ENCODE data around the gene MICAL3. TPM values are rescaled to one million over a fixed set of nuclear protein-coding genes. Genes with fewer than 3 reads are reported as not detected.

Gene MICAL3
- total and polyA plus RNA-seq, 2 of the 8 experiments (the other 6 are each of a cell fraction or from before 2014, with no cell fraction given) = 8.3 to 41.8 TPM

GRCh38 chr22:17930455-17931313, 93.7 kb downstream of the MICAL3 start:
- H3K4me2 ChIP-seq (ENCODE audit: insufficient read depth in 1 of 2, low read depth in 2 of 2, low read length in 2 of 2) = no peak overlapping the region
- H4K91ac ChIP-seq (replicated peaks; ENCODE audit: insufficient read length, low read length) = no peak overlapping the region
- H4K8ac ChIP-seq (ENCODE audit: extremely low read depth, insufficient read depth, low read length) = no peak overlapping the region
- 95% methylated on average over 16 of the region's 18 CpGs; no CpG with 5 or more reads in 1 of the 2 experiments for WGBS, 2 experiments (ENCODE audit: extremely low coverage in 1 of 2, insufficient coverage in 1 of 2, insufficient read length in 1 of 2, insufficient replicate concordance in 2 of 2, low coverage in 1 of 2, low lambda C conversion rate in 2 of 2, missing lambda C conversion rate in 1 of 2)
- peaks cover 0 to 44% of the 10 kb centered on the region in 2 experiments; a peak in 3 of 4 replicates for H3K79me2 ChIP-seq (ENCODE audit: control insufficient read depth in 1 of 2, insufficient read depth in 2 of 2, low read length in 2 of 2)
- ChIA-PET POLR2A (ENCODE audit: partially characterized antibody) (interaction anchor here (1.7 to 2.2 kb wide), 2 partner anchors 8 to 12 kb away, joined by 5 to 6 read pairs; no protein-coding TSS in a partner anchor), CTCF (ENCODE audit: partially characterized antibody) (interaction anchor here (0.8 to 1.8 kb wide), 6 partner anchors 9 to 146 kb away, joined by 3 to 6 read pairs (median 4); no protein-coding TSS in a partner anchor)
- FAIRE-seq = no peak
- H2BK20ac ChIP-seq (ENCODE audit: low read length) = no peak overlapping the region
- no peak overlapping the region for H3K14ac ChIP-seq (ENCODE audit: insufficient read length)
- H4K20me1 ChIP-seq (replicated peaks in 1 of 2; ENCODE audit: control insufficient read depth in 1 of 2, insufficient read depth in 2 of 2, low read length in 2 of 2) = peaks cover 2 to 9% of the 10 kb centered on the region in 2 experiments
- H3K9me3 ChIP-seq (ENCODE audit: insufficient read depth in 2 of 2, low read depth in 1 of 2, low read length in 1 of 2) = no peaks in the 10 kb centered on the region
- H2BK120ac ChIP-seq (replicated peaks; ENCODE audit: low read depth, low read length) = no peak overlapping the region
- H2BK5ac ChIP-seq (ENCODE audit: low read depth, low read length) = no peak overlapping the region
- H3K27me3 ChIP-seq (replicated peaks in 1 of 4; ENCODE audit: control insufficient read depth in 3 of 4, extremely low read depth in 1 of 4, insufficient read depth in 3 of 4, low read length in 3 of 4) = no peaks in the 10 kb centered on the region
- H2AK5ac ChIP-seq (ENCODE audit: low read depth, low read length) = no peak overlapping the region
- no peak overlapping the region for H3K27ac ChIP-seq (ENCODE audit: low read depth, low read length)
- H2BK15ac ChIP-seq (ENCODE audit: low read length) = no peak overlapping the region
- no peak overlapping the region for H3K18ac ChIP-seq (ENCODE audit: extremely low read depth, low read length)
- no peak for TF ChIP-seq TEAD4 (IDR thresholded peaks at IDR 0.05; ENCODE audit: low read depth, low read length)
- TF ChIP-seq POLR2AphosphoS5 (IDR thresholded peaks at IDR 0.05; ENCODE audit: low read depth, low read length) = no peak
- TF ChIP-seq CTBP2 (IDR thresholded peaks at IDR 0.05; ENCODE audit: borderline replicate concordance, insufficient read depth, insufficient read length, low read length) = no peak
- TF ChIP-seq NANOG (IDR thresholded peaks at IDR 0.05; ENCODE audit: insufficient read depth, low read depth, low read length, poor library complexity, severe bottlenecking) = no peak
- TF ChIP-seq CBX5 (IDR thresholded peaks at IDR 0.05; ENCODE audit: low read depth, low read length) = no peak
- TF ChIP-seq FOSL1 (IDR thresholded peaks at IDR 0.05; ENCODE audit: insufficient read depth, low read depth, low read length) = no peak
- TF ChIP-seq E2F6 (IDR thresholded peaks at IDR 0.05) = no peak
- TF ChIP-seq POU5F1 (IDR thresholded peaks at IDR 0.05; ENCODE audit: low read depth, low read length) = no peak
- no peak for TF ChIP-seq HDAC6 (IDR thresholded peaks at IDR 0.05; ENCODE audit: low read depth, low read length)
- H3K23me2 ChIP-seq (ENCODE audit: low read depth, low read length) = no peaks in the 10 kb centered on the region
- no peak for DNase-seq (ENCODE audit: low read depth in 1 of 2, low spot score in 2 of 2)
- no peak overlapping the region for H3K23ac ChIP-seq (ENCODE audit: insufficient read length)
- no peak overlapping the region for H3K56ac ChIP-seq (replicated peaks; ENCODE audit: insufficient read length, low read depth, low read length)
- no peaks in the 10 kb centered on the region for H3K36me3 ChIP-seq (ENCODE audit: control insufficient read depth in 2 of 4, insufficient read depth in 4 of 4, low read length in 3 of 4)
- no peak overlapping the region for H2AFZ ChIP-seq (ENCODE audit: low read length)
- peaks cover 3% of the 10 kb centered on the region; the same call in 1 of the 2 replicates for H3K79me1 ChIP-seq (ENCODE audit: low read depth, low read length)
- H2BK12ac ChIP-seq (ENCODE audit: low read depth, low read length) = no peak overlapping the region
- no peak overlapping the region for H3K4me3 ChIP-seq (ENCODE audit: extremely low read depth in 1 of 4, insufficient read depth in 2 of 4, low read depth in 3 of 4, low read length in 4 of 4)
- no peak overlapping the region for H4K5ac ChIP-seq (ENCODE audit: insufficient read length, low read depth, low read length)
- H3K4ac ChIP-seq (replicated peaks; ENCODE audit: insufficient read length, low read depth, low read length) = no peak overlapping the region
- H3K9ac ChIP-seq (replicated peaks in 1 of 4; ENCODE audit: extremely low read depth in 1 of 4, low read depth in 3 of 4, low read length in 3 of 4) = no peak overlapping the region; a peak in 1 of 7 replicates
- no peaks in the 10 kb centered on the region for H3K4me1 ChIP-seq (replicated peaks in 1 of 4; ENCODE audit: control insufficient read depth in 3 of 4, insufficient read depth in 4 of 4, low read length in 3 of 4)
